ENCODE data around the gene PALLD. TPM values are rescaled to one million over a fixed set of nuclear protein-coding genes. Genes with fewer than 3 reads are reported as not detected.
"Not testable (repeated sequence)": the region's sequence is repeated elsewhere in the genome, so short reads cannot be mapped to it uniquely, and the experiment has no call there.

The PALLD gene
- total RNA-seq, 5 donors from 2014 or later (not counting 1 experiment from before 2014, with no cell fraction given) = 0.56 to 1.9 (median 0.93) TPM

DNA sequence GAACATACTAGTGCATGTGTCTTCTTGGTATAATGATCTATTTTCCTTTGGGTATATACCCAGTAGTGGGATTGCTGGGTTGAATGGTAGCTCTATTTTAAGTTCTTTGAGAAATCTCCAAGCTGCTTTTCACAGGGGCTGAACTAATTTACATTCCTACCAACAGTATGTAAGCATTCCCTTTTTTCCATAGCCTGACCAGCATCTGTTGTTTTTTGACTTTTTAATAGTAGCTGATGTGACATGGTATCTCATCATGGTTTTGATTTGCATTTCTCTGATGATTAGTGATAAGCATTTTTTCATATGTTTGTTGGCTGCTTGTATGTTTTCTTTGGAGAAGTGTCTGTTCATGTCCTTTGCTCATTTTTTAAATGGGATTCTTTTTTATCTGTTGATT lies 230.3 kb downstream of the PALLD start:
- H3K9me3 ChIP-seq; H3K4me3 Mint-ChIP-seq; H3K4me1 ChIP-seq (ENCODE audit: control insufficient read depth in 1 of 2, extremely low read depth in 1 of 2, insufficient read depth in 2 of 2, low read length in 2 of 2); H3K9me3 Mint-ChIP-seq; CTCF ChIA-PET; H3K27me3 ChIP-seq (replicated peaks in 1 of 2; ENCODE audit: control insufficient read depth in 2 of 2, extremely low read depth in 1 of 2, insufficient read depth in 2 of 2, low read length in 1 of 2); H3K36me3 ChIP-seq (ENCODE audit: control insufficient read depth in 2 of 2, extremely low read depth in 1 of 2, insufficient read depth in 1 of 2, low read length in 1 of 2); H3K27ac ChIP-seq (ENCODE audit: low read length); ATAC-seq (replicated peaks in 1 of 4); H3K27ac Mint-ChIP-seq; POLR2A ChIA-PET; H3K4me3 ChIP-seq (ENCODE audit: control insufficient read depth in 1 of 2, extremely low read depth in 1 of 2, low read length in 1 of 2); H3K36me3 Mint-ChIP-seq; DNase-seq: not testable (repeated sequence)
- Mint-ChIP-seq H3K27me3 (peaks cover 11 to 21% of the 10 kb centered on the region in 2 donors), H3K4me1 (peaks cover 0 to 14% (median 10%) of the 10 kb centered on the region in 3 donors)

DNA sequence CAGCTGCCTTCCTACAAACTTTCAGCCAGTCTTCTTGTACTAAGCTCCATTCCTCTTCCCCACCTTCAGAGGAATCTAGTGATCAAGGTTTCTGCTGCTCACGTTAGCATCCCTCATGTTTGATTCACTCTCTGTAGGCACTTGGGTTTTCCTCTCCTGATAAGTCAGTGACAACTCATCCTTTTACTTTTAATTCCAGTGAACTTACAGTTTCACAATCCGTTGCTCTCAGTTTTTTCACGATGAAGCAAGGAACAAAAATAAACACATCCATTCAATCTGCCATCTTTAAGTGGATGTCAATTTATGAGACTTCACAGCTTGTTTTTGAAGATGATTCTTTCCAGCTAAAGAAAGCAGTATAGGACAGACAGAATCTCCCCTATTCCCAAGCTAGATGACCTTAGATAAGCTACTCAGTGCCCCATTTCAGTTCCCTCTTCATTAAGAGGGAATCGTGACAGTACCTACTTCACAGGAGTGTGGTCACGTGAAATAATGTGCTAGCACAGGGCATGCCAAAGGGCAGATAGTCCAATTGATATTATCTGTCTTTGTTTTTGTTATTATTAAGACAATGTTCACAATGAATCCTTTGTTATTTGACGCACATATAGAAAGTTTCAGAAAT lies 234.3 kb downstream of the PALLD start:
- Histone ChIP-seq H3K36me3 (ENCODE audit: control insufficient read depth in 2 of 2, extremely low read depth in 1 of 2, insufficient read depth in 1 of 2, low read length in 1 of 2) (no peaks in the 10 kb centered on the region), H3K9me3 (no peaks in the 10 kb centered on the region), H3K27me3 (replicated peaks in 1 of 2; ENCODE audit: control insufficient read depth in 2 of 2, extremely low read depth in 1 of 2, insufficient read depth in 2 of 2, low read length in 1 of 2) (no peaks in the 10 kb centered on the region), H3K4me1 (ENCODE audit: control insufficient read depth in 1 of 2, extremely low read depth in 1 of 2, insufficient read depth in 2 of 2, low read length in 2 of 2) (no peaks in the 10 kb centered on the region), H3K4me3 (ENCODE audit: control insufficient read depth in 1 of 2, extremely low read depth in 1 of 2, low read length in 1 of 2) (no peak overlapping the region), H3K27ac (ENCODE audit: low read length) (no peak overlapping the region)
- no peaks in the 10 kb centered on the region for H3K36me3 Mint-ChIP-seq
- H3K4me1 Mint-ChIP-seq = no peaks in the 10 kb centered on the region
- ChIA-PET CTCF (no interaction called here), POLR2A (no interaction called here)
- peaks cover 0 to 8% (median 0%) of the 10 kb centered on the region in 3 donors for H3K9me3 Mint-ChIP-seq
- 86% methylated on average over 1 of the region's 6 CpGs for WGBS (ENCODE audit: insufficient coverage)
- H3K27me3 Mint-ChIP-seq = peaks cover 11 to 24% of the 10 kb centered on the region in 2 donors
- no peak overlapping the region for H3K27ac Mint-ChIP-seq
- no peak overlapping the region for H3K4me3 Mint-ChIP-seq
- ATAC-seq (replicated peaks in 1 of 4) = no peak
- no peak for DNase-seq

DNA sequence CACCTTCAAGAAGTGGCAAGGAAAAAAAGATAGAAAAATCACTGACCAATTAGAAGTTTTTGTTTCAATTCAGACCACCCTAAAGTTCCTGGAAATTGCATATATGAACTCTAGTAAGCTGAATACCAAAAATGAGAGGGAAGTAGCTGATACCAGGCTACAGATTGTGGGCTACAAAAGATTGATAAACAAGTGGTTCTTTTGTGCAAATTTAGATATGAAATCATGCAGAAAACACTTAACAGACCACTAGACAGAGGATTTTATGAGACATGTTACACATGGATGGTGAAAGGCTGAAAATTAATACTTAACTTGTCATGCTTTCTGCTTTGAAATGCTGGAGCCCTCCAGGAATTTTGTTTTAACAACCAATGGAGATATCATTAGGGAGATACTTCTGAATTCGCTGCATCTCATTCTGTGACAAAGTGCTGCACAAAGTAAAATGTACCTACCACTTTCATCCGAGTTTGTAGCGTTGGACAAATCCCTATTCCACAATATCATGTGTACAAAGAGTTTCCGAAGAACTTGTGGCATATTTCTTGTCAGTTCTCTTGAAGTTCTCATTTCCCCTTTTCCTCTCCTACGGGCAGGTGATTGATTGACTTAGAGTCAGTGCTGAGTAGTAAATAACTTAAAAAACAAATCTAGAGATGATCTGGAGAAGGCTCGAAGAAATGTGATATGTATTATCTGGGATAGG lies 235.0 kb downstream of the PALLD start:
- H3K9me3 ChIP-seq = no peaks in the 10 kb centered on the region
- H3K4me1 ChIP-seq (ENCODE audit: control insufficient read depth in 1 of 2, extremely low read depth in 1 of 2, insufficient read depth in 2 of 2, low read length in 2 of 2) = no peaks in the 10 kb centered on the region
- H3K27me3 ChIP-seq (replicated peaks in 1 of 2; ENCODE audit: control insufficient read depth in 2 of 2, extremely low read depth in 1 of 2, insufficient read depth in 2 of 2, low read length in 1 of 2) = no peaks in the 10 kb centered on the region
- DNase-seq (no peak), ATAC-seq (replicated peaks in 1 of 4) (no peak)
- no peak overlapping the region for H3K4me3 ChIP-seq (ENCODE audit: control insufficient read depth in 1 of 2, extremely low read depth in 1 of 2, low read length in 1 of 2)
- Mint-ChIP-seq H3K27ac (no peak overlapping the region), H3K4me3 (no peak overlapping the region), H3K27me3 (peaks cover 11 to 22% of the 10 kb centered on the region in 2 donors), H3K4me1 (no peaks in the 10 kb centered on the region), H3K36me3 (no peaks in the 10 kb centered on the region), H3K9me3 (peaks cover 0 to 6% (median 0%) of the 10 kb centered on the region in 3 donors)
- ChIA-PET CTCF (no interaction called here), POLR2A (no interaction called here)
- H3K36me3 ChIP-seq (ENCODE audit: control insufficient read depth in 2 of 2, extremely low read depth in 1 of 2, insufficient read depth in 1 of 2, low read length in 1 of 2) = no peaks in the 10 kb centered on the region
- no CpG with 5 or more reads among the region's 6 CpGs for WGBS (ENCODE audit: insufficient coverage)
- no peak overlapping the region for H3K27ac ChIP-seq (ENCODE audit: low read length)

GRCh38 chr4:168732714-168733113 lies 235.9 kb downstream of the PALLD start:
- POLR2A ChIA-PET = no interaction called here
- no peaks in the 10 kb centered on the region for H3K27me3 ChIP-seq (replicated peaks in 1 of 2; ENCODE audit: control insufficient read depth in 2 of 2, extremely low read depth in 1 of 2, insufficient read depth in 2 of 2, low read length in 1 of 2)
- CTCF ChIA-PET = interaction anchor here in 1 of 2 donors (0.6 kb wide), 1 partner anchor 384 kb away, joined by 6 read pairs; no protein-coding TSS in a partner anchor
- Mint-ChIP-seq H3K27me3 (peaks cover 11 to 21% of the 10 kb centered on the region in 2 donors), H3K36me3 (no peaks in the 10 kb centered on the region), H3K4me3 (no peak overlapping the region), H3K4me1 (no peaks in the 10 kb centered on the region), H3K9me3 (peaks cover 0 to 4% (median 0%) of the 10 kb centered on the region in 3 donors), H3K27ac (no peak overlapping the region)
- WGBS (ENCODE audit: insufficient coverage) = no CpG with 5 or more reads among the region's 2 CpGs
- H3K27ac ChIP-seq (ENCODE audit: low read length) = no peak overlapping the region
- no peaks in the 10 kb centered on the region for H3K9me3 ChIP-seq
- H3K36me3 ChIP-seq (ENCODE audit: control insufficient read depth in 2 of 2, extremely low read depth in 1 of 2, insufficient read depth in 1 of 2, low read length in 1 of 2) = no peaks in the 10 kb centered on the region
- no peaks in the 10 kb centered on the region for H3K4me1 ChIP-seq (ENCODE audit: control insufficient read depth in 1 of 2, extremely low read depth in 1 of 2, insufficient read depth in 2 of 2, low read length in 2 of 2)
- H3K4me3 ChIP-seq (ENCODE audit: control insufficient read depth in 1 of 2, extremely low read depth in 1 of 2, low read length in 1 of 2) = no peak overlapping the region
- DNase-seq (no peak), ATAC-seq (replicated peaks in 1 of 4) (no peak)

DNA sequence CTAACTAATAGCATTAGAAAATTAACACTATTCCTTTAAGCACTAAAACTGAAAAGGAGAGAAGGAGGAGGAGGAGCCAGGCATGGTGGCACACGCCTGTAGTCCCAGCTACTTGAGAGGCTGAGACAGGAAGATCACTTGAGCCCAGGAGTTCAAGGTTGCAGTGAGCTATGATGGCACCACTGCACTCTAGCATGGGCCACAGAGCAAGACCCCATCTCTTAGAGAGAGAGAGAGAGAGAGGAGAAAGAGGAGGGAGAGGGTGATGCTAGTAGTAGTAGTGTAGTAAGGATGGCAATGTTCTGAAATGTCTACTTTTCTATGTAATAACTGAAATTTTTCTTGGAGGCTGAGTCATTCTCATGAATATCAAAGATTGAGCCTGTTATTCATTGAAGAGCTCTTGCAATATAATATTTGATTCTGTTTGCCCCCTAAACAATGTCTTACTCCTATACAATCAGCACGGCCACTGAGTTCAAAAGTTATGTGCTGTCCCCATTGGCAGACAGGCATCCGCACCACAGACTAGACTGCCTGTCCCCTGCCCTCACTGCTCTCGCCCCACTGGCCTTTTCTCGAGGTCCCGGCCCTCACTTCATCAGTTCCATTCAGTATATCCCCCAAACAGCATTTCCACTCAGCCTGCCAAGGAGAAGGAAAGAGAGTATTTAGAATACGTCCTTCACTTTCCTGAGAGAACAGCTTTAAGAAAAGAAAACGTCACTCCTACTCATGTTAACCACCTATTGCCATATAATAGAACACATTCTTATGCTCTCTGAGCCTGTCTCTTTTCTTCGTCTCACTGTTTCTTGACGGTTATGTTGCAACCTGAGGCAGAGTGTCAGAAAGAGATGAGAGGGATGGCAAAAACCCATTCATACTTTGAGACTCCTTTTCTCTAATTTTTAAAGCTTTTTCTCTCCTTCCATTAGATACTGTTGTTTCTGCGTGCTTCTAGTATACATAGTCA lies 238.1 kb downstream of the PALLD start:
- Histone ChIP-seq H3K27me3 (replicated peaks in 1 of 2; ENCODE audit: control insufficient read depth in 2 of 2, extremely low read depth in 1 of 2, insufficient read depth in 2 of 2, low read length in 1 of 2) (no peaks in the 10 kb centered on the region), H3K4me3 (ENCODE audit: control insufficient read depth in 1 of 2, extremely low read depth in 1 of 2, low read length in 1 of 2) (no peak overlapping the region), H3K4me1 (ENCODE audit: control insufficient read depth in 1 of 2, extremely low read depth in 1 of 2, insufficient read depth in 2 of 2, low read length in 2 of 2) (no peaks in the 10 kb centered on the region), H3K27ac (ENCODE audit: low read length) (no peak overlapping the region), H3K36me3 (ENCODE audit: control insufficient read depth in 2 of 2, extremely low read depth in 1 of 2, insufficient read depth in 1 of 2, low read length in 1 of 2) (no peaks in the 10 kb centered on the region), H3K9me3 (no peaks in the 10 kb centered on the region)
- CTCF ChIA-PET = interaction anchor here in 1 of 2 donors (0.7 kb wide), 1 partner anchor 846 kb away, joined by 3 read pairs; no protein-coding TSS in a partner anchor
- POLR2A ChIA-PET = no interaction called here
- DNase-seq = no peak
- Mint-ChIP-seq H3K4me1 (no peaks in the 10 kb centered on the region), H3K36me3 (no peaks in the 10 kb centered on the region), H3K4me3 (no peak overlapping the region), H3K27me3 (peaks cover 5 to 12% of the 10 kb centered on the region in 2 donors), H3K27ac (no peak overlapping the region), H3K9me3 (no peaks in the 10 kb centered on the region)
- WGBS (ENCODE audit: insufficient coverage) = 80% methylated on average over 1 of the region's 11 CpGs
- no peak for ATAC-seq (replicated peaks in 1 of 4)

GRCh38 chr4:168735735-168736134 lies 238.9 kb downstream of the PALLD start:
- Histone ChIP-seq H3K4me3 (ENCODE audit: control insufficient read depth in 1 of 2, extremely low read depth in 1 of 2, low read length in 1 of 2) (no peak overlapping the region), H3K9me3 (no peaks in the 10 kb centered on the region), H3K4me1 (ENCODE audit: control insufficient read depth in 1 of 2, extremely low read depth in 1 of 2, insufficient read depth in 2 of 2, low read length in 2 of 2) (no peaks in the 10 kb centered on the region), H3K27me3 (replicated peaks in 1 of 2; ENCODE audit: control insufficient read depth in 2 of 2, extremely low read depth in 1 of 2, insufficient read depth in 2 of 2, low read length in 1 of 2) (no peaks in the 10 kb centered on the region), H3K36me3 (ENCODE audit: control insufficient read depth in 2 of 2, extremely low read depth in 1 of 2, insufficient read depth in 1 of 2, low read length in 1 of 2) (no peaks in the 10 kb centered on the region), H3K27ac (ENCODE audit: low read length) (no peak overlapping the region)
- H3K36me3 Mint-ChIP-seq = no peaks in the 10 kb centered on the region
- POLR2A ChIA-PET = no interaction called here
- H3K27me3 Mint-ChIP-seq = peaks cover 0 to 6% of the 10 kb centered on the region in 2 donors
- H3K4me3 Mint-ChIP-seq = no peak overlapping the region
- ATAC-seq (replicated peaks in 1 of 4) (no peak), DNase-seq (no peak)
- 60% methylated on average over 3 of the region's 3 CpGs for WGBS (ENCODE audit: insufficient coverage)
- no peaks in the 10 kb centered on the region for H3K4me1 Mint-ChIP-seq
- CTCF ChIA-PET = interaction anchor here in 1 of 2 donors (0.7 kb wide), 1 partner anchor 846 kb away, joined by 3 read pairs; no protein-coding TSS in a partner anchor
- H3K27ac Mint-ChIP-seq = no peak overlapping the region
- no peaks in the 10 kb centered on the region for H3K9me3 Mint-ChIP-seq
